Endometrial microvascular endothelial cells (primary cell): ENCODE measurements around the gene FZD8. TPM values are rescaled to one million over a fixed set of nuclear protein-coding genes. Genes with fewer than 3 reads are reported as not detected.

ENCODE experiments used
- in situ Hi-C: cut with HindIII; loops from 2 replicates; pipeline ENCODE4 v1.10.0; 2017; ENCODE audit warnings: low sequenced_read_pairs, low pct_unique_long_range_greater_than_20kb; ENCODE audit errors: inconsistent ontology term
- total RNA-seq: library from RNA; depleted of rRNA; stranded (reverse); fragments of >200 nt; gene quantifications from one replicate; pipeline ENCODE4 v1.2.3, GENCODE V29; 2015; ENCODE audit errors: inconsistent ontology term

Gene FZD8
- total RNA-seq, 1 donor from 2014 or later, result 30.9 TPM

DNA sequence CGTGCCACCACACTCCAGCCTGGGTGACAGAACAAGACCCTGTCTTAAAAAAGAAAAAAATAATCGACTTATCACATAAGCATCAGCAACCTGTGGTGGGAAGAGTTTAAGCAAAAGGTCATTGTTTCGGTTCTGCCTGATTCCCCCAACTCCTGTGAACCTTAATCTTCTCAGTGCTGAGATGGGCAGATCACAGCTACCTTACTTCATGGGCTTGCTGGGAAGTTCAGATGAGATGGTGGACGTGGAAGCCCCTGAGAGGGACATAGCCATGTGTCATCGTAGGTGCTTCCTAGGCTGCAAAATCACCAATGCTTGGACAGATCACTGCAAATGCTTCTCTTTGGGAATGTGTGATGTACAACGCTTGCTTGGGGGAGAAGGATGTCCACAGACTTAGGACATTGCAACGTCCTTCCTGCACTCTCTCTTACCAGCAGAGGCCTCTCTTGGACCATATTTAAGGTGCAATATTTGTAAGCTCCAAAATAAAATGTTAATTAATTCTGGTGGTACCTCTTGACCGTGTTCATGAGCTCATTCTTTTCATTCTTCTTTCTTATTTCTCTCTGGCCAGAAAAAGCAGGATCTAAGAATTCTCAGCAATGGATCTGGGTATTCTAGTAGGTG, 28.4 kb downstream of the FZD8 start:
- in situ Hi-C loops, result no loop called here

DNA sequence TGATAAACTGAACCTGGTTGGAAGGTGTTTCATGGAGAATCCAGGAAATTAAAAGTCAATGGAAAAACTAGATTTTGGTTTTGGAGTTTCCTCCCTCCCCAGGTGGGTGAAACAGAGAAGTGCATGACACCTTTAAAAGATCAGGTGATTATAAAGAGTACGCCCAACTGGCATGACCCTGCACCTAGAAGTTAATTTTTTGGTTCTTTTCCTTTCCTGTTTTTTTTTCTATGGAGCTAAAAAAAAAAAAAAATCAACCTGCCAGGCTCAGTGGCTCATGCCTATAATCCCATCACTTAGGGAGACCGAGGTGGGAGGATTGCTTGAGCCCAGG, 29.0 kb downstream of the FZD8 start:
- in situ Hi-C loops, result no loop called here

- in situ Hi-C loops, result no loop called here
Measured at GRCh38 chr10:35612385-35613106, 29.6 kb downstream of the FZD8 start.

GRCh38 chr10:35611750-35612149, 30.3 kb downstream of the FZD8 start:
- in situ Hi-C loops, result no loop called here

DNA sequence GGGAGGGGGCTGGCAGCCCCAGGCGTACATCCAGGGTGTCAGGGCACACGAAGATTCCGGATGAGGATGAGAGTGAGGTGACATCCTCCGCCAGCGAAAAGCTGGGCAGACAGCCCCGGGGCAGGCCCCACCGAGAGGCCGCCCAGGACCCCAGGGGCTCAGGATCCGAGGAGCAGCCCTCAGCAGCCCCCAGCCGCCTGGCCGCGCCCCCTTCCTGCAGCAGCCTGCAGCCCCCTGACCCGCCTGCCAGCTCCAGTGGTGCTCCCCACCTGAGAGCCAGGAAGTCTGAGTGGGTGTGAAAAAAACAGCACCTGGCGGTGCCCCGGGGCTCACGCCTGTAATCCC, 33.8 kb downstream of the FZD8 start:
- in situ Hi-C loops, result no loop called here

DNA sequence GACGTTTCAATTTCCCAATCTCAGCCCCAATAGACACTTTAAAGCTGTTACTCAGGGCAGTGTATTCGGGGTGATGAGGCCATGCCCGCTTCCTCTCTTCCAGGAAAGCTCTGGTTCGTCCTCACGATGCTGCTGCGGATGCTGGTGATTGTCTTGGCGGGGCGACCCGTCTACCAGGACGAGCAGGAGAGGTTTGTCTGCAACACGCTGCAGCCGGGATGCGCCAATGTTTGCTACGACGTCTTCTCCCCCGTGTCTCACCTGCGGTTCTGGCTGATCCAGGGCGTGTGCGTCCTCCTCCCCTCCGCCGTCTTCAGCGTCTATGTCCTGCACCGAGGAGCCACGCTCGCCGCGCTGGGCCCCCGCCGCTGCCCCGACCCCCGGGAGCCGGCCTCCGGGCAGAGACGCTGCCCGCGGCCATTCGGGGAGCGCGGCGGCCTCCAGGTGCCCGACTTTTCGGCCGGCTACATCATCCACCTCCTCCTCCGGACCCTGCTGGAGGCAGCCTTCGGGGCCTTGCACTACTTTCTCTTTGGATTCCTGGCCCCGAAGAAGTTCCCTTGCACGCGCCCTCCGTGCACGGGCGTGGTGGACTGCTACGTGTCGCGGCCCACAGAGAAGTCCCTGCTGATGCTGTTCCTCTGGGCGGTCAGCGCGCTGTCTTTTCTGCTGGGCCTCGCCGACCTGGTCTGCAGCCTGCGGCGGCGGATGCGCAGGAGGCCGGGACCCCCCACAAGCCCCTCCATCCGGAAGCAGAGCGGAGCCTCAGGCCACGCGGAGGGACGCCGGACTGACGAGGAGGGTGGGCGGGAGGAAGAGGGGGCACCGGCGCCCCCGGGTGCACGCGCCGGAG, 34.4 kb downstream of the FZD8 start:
- in situ Hi-C loops, result no loop called here

DNA sequence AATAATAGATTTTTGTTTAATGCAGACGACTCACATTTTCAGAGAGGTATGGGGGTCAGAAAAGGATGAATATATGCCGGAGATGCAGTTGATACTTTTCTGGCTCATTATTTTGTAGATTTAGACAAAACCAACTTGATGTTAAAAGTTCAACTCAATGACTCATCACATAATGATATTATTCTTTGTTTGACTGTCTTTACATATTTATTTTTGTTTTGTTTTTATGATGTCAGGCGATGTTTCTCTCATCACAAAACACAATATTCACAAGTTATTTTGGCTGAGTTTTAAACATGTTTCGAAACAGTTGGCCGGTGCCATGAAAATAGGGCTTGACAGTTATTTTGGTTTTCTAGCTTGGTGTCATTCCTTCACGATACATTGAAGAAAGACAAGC, 35.7 kb downstream of the FZD8 start:
- in situ Hi-C loops, result no loop called here

DNA sequence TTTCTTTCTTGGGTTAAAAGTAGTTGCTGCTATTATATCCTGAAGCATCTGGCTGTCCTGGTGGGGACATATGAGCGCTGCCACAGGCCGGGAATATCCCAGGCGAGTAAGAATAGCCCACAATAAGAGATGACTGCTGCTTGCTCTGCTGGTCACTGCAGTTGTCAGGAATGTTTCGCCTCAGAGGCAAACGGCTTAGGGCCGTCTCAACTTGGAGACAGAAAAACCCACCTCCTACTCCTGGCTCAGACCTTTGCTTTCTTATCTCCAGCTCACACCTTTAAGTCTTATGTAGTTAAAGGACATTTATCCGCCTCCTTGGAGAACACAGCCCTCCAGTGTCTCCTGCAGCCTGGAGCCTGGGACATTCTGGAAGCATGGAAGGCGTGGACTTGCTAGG, 36.9 kb downstream of the FZD8 start, which contains the start of gene GJD4:
Gene GJD4 (plus strand): TSS at position 151 of the 400 bp plus-strand sequence. CDS start 227 bp downstream, at position 378.
- in situ Hi-C loops, result no loop called here

- in situ Hi-C loops, result no loop called here
Measured at GRCh38 chr10:35600193-35600592, 41.9 kb downstream of the FZD8 start.

GRCh38 chr10:35598379-35598778, 43.7 kb downstream of the FZD8 start:
- in situ Hi-C loops, result no loop called here

DNA sequence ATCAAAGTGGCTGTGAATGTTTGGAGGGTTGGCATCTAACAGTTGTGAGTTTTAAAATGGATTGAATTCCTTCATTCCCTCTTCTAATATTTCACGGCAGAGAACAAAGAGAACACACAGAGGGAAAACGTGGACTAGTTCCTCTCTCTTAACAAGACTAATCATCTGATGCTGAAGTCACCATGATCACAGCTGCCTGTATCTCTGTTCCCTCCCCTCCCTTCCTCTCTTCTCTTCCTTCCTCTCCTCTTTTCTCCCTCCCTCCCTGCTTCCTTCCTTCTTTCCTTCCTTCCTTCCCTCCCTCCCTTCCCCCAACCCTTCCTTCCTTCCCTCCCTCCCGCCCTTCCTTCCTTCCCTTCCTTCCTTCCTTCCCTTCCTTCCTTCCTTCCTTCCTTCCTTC, 47.0 kb downstream of the FZD8 start:
- in situ Hi-C loops, result no loop called here

DNA sequence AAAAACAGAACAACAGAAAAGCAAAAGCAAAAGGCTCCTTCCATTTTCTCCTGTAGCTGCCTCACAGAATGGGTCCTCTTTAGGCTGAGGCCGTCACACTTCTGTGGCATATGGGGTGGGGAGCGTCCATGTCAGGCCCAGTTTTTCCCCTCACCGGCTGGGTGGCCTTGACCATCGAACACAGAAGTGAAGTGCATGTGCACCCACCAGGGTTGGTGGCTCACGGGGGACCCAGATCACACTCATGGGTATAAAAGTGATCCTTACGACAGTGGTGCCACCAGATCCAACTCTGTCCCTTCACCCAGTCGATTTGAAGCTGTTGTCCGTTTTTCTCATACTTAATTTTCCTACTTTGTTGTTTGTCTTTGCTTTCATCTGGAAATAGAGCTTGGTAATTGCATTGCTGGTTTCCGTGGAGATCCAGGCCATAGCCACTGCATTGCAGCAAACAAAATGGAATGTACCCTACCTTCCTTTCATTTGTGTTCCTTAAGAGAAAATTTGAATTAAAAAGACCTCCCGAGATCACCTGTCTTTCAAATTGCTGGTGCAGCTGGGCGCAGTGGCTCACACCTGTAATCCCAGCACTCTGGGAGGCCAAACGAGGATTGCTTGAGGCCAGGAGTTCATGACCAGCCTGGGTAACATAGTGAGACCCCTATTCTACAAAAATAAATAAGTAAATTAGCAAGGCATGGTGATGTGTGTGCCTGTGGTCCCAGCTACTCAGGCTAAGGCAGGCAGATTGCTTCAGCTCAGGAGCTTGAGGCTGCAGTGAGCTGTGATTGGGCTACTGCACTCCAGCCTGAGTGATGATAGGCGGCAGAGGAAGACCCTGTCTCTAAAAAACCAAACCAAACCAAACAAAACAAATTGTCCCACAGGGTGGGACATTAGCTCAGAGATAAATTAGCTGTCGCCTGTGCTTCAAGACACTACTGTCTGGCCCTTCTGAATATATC, 47.7 kb downstream of the FZD8 start:
- in situ Hi-C loops, result no loop called here

DNA sequence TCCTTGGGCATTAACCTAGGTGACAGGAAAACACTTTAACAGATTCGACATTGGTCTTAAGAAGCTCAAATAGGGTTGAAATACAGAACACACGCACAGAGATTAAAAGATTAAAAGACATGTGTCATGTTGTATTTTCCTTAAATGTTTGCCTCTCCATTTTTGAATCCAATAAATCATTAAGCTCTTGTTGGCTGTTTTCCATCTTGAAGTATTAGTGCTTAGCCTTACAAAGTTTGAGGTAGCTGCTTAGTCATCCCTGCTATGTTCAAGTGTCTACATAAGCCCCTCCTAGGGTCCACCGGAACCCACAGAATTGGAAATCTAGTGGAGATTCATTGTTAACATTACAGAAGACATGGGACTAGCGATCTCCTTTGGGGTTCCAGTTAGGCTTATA, 49.7 kb downstream of the FZD8 start:
- in situ Hi-C loops, result no loop called here

DNA sequence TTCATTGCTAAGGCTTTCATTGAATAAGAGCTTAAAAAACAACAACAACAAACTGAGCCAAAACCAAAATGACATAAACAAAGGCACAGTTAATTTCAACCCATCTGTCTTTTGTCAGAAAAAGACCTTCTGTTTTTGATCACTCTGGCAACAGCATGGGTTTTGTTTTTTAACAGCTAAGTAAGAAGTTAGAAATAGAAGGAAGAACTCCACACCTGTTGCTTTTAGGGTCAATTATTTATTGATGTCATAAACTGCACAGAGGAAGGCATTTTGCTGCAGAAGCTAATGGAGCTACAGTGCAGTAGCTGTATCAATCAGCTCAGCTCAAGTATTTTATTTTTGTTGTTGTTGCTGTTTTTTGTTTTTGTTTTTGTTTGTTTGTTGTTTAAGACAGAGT, 53.3 kb downstream of the FZD8 start:
- in situ Hi-C loops, result no loop called here

Other genes starting within 250 kb of the FZD8 start
- gene GJD4, start 37.0 kb downstream of the FZD8 start, total RNA-seq, result not detected